ENCODE measurements around the gene PLEKHG4.

- no peak for TF ChIP-seq POLR2A (IDR thresholded peaks at IDR 0.05)
- TF ChIP-seq, protein P1, sequence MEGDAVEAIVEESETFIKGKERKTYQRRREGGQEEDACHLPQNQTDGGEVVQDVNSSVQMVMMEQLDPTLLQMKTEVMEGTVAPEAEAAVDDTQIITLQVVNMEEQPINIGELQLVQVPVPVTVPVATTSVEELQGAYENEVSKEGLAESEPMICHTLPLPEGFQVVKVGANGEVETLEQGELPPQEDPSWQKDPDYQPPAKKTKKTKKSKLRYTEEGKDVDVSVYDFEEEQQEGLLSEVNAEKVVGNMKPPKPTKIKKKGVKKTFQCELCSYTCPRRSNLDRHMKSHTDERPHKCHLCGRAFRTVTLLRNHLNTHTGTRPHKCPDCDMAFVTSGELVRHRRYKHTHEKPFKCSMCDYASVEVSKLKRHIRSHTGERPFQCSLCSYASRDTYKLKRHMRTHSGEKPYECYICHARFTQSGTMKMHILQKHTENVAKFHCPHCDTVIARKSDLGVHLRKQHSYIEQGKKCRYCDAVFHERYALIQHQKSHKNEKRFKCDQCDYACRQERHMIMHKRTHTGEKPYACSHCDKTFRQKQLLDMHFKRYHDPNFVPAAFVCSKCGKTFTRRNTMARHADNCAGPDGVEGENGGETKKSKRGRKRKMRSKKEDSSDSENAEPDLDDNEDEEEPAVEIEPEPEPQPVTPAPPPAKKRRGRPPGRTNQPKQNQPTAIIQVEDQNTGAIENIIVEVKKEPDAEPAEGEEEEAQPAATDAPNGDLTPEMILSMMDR (IDR thresholded peaks at IDR 0.05): no peak
- no peak for TF ChIP-seq EP300 (IDR thresholded peaks at IDR 0.05)
Measured at GRCh38 chr16:67283039-67283825, 3.9 kb downstream of the PLEKHG4 start.

Data from sigmoid colon (tissue), 4 donors.